IPS-NIHi7 (cell line): ENCODE data around the gene UPK1A.
"Not testable (repeated sequence)": the region's sequence is repeated elsewhere in the genome, so short reads cannot be mapped to it uniquely, and the experiment has no call there.

Experiments
- DNase-seq: peaks from one replicate; pipeline ENCODE4 v3.0.0; 2012; ENCODE audit warnings: mixed read lengths; ENCODE audit errors: extremely low spot score

Gene UPK1A

DNA sequence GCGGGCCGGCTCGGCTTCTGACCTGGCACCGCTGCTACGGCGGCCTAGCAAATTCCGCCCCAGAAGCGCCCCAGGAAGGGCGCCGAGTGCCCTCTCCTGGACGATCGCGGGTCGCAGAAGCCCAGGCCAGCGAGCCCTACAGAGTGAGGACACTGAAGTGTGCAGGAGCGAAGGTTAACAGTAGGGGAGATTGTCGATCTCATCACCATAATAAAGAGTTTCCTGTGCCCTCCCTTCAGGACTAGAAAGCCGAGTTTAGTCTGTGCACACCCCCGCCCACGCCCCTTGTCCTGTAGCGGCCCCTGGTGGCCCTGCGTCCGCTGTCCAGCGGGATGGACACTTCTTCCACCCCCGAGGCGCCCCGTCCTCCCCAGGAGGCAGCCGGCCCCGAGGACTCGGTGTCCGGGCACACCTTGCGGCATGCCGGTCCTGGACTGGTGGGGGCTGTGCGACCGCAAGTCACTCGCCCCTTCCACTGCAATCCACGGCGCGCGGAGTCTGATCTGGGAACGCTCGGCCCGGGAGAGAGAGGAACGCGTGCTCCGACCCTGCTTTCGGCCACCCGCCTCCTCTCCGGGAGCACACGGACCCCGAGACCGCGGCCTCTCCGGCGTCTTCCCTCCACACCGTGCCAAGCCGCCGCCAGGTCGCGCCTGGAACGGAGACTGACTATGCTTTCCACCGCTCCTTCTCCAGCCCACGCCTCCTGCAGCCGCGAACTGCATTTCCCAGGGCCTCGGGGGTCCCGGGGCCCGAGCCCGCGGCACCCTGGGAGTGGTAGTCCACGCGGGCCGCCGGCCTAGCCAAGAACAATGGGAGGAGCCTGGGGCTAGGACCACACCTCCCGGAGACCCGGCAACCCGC lies 50.7 kb downstream of the UPK1A start:
- peak; percentile 86 for DNase-seq

- peak; percentile 98 for DNase-seq
Observed at GRCh38 chr19:35717665-35718344, 51.5 kb downstream of the UPK1A start, which contains the start of gene KMT2B. Gene KMT2B, plus strand, starts transcription at chr19:35718003. Its CDS starts 16 bp downstream, at chr19:35718019.

DNA sequence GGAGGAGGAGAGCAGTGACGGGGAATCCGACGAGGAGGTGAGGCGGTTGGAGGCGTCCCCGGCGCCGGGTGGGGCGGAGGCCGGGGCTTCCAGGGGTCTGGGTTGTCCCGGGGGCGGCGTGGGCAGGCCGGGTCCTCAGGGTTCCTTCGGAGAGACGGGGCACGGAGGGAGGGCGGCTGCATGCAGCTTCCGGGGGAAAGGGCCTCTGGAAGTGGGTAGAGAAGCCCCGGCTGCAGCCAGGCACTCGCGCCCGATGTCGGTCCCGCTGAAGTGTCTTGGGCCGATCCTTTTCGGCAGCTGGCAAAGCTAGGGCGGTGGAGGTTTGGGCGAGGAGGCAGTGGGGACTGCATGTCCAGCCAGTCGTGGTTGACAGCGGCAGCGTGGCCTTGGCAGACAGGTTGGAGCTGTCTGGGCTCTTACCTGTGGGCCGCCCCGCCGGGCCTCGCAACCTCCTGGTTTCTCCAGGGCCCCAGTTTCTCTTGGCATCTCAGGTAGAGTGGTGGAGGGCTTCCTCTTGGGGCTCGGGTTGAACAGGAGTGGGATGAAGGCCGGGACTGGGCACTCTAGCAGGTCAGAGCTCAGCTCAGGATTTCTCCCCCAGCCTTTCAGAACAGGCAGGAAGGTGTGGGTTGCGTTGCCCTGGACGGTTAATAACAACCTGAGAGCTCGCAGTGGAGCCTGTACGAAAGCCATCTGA lies 52.2 kb downstream of the UPK1A start:
- DNase-seq = peak; percentile 35

DNA sequence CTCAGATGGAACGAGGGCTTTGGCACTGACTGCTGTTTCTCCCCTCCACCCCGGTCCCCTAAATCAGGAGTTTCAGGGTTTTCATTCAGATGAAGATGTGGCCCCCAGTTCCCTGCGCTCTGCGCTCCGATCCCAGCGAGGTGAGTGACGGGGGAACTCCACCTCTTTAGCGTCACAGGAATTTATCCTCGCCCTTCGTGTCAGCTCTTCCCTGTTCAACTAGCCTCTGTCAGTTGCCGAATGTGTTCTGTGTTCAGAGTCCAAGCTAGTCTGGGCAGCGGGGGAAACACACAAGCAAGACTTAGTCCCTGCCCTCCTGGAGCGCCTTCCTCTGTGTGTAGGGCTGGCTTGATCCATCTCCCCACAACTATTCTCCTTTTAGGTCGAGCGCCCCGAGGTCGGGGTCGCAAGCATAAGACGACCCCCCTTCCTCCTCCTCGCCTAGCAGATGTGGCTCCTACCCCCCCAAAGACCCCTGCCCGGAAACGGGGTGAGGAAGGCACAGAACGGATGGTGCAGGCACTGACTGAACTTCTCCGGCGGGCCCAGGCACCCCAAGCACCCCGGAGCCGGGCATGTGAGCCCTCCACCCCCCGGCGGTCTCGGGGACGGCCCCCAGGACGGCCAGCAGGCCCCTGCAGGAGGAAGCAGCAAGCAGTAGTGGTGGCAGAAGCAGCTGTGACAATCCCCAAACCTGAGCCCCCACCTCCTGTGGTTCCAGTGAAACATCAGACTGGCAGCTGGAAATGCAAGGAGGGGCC lies 53.3 kb downstream of the UPK1A start:
- DNase-seq = no peak

GRCh38 chr19:35720163-35720524 lies 53.8 kb downstream of the UPK1A start:
- no peak for DNase-seq

DNA sequence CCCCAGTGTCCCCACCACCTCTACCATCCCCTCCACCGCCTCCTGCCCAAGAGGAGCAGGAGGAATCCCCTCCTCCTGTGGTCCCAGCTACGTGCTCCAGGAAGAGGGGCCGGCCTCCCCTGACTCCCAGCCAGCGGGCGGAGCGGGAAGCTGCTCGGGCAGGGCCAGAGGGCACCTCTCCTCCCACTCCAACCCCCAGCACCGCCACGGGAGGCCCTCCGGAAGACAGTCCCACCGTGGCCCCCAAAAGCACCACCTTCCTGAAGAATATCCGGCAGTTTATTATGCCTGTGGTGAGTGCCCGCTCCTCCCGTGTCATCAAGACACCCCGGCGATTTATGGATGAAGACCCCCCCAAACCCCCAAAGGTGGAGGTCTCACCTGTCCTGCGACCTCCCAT lies 54.3 kb downstream of the UPK1A start:
- no peak for DNase-seq

- no peak for DNase-seq
Observed at GRCh38 chr19:35721374-35721773, 55.1 kb downstream of the UPK1A start.

- DNase-seq = no peak
Observed at GRCh38 chr19:35722461-35722860, 56.1 kb downstream of the UPK1A start.

- no peak for DNase-seq
Observed at GRCh38 chr19:35722897-35723296, 56.6 kb downstream of the UPK1A start.

DNA sequence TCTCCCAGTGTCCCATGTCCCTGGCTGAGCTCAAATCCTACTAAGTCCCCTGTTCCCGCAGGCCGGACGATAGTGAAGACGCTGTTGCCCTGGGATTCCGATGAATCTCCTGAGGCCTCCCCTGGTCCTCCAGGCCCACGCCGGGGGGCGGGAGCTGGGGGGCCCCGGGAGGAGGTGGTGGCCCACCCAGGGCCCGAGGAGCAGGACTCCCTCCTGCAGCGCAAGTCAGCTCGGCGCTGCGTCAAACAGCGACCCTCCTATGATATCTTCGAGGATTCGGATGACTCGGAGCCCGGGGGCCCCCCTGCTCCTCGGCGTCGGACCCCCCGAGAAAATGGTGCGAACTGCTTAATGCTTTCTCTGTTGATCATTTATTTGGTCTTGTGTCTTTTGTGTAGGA lies 57.4 kb downstream of the UPK1A start:
- DNase-seq = no peak

GRCh38 chr19:35724132-35724531 lies 57.8 kb downstream of the UPK1A start:
- DNase-seq = not testable (repeated sequence)

- DNase-seq = no peak
Observed at GRCh38 chr19:35724560-35724959, 58.2 kb downstream of the UPK1A start.

GRCh38 chr19:35725216-35725861 lies 59.0 kb downstream of the UPK1A start:
- no peak for DNase-seq

- no peak for DNase-seq
Observed at GRCh38 chr19:35727053-35727955, 61.0 kb downstream of the UPK1A start.
